ENCODE measurements around the gene IL1F10.
A peak's percentile ranks its signal among the peaks of the same experiment; 100 is the strongest.

IL1F10 gene

GRCh38 chr2:113076954-113077669 is 9.3 kb downstream of the IL1F10 start:
- no peaks in the 10 kb centered on the region for H3K36me3 ChIP-seq
- no peak overlapping the region for H3K27ac ChIP-seq
- H3K4me3 ChIP-seq (ENCODE audit: low read depth in 1 of 2, low read length in 1 of 2), result no peak overlapping the region
- H3K9me3 ChIP-seq, result no peaks in the 10 kb centered on the region
- H3K27me3 ChIP-seq, result peaks cover 27% of the 10 kb centered on the region
- H3K4me1 ChIP-seq (ENCODE audit: control insufficient read depth in 1 of 2, insufficient read depth in 1 of 2, low read depth in 1 of 2, low read length in 1 of 2), result no peaks in the 10 kb centered on the region
- no peak for TF ChIP-seq CTCF (IDR thresholded peaks at IDR 0.05)

- Histone ChIP-seq H3K4me3 (ENCODE audit: low read depth in 1 of 2, low read length in 1 of 2) (no peak overlapping the region), H3K27ac (no peak overlapping the region)
These were observed 10.2 kb downstream of the IL1F10 start for GRCh38 chr2:113077921-113078320.

GRCh38 chr2:113078350-113078839 is 10.6 kb downstream of the IL1F10 start:
- Histone ChIP-seq H3K36me3 (no peaks in the 10 kb centered on the region), H3K4me1 (ENCODE audit: control insufficient read depth in 1 of 2, insufficient read depth in 1 of 2, low read depth in 1 of 2, low read length in 1 of 2) (peaks cover 3 to 5% of the 10 kb centered on the region in 2 experiments), H3K9me3 (no peaks in the 10 kb centered on the region), H3K27me3 (peaks cover 37% of the 10 kb centered on the region), H3K27ac (no peak overlapping the region), H3K4me3 (ENCODE audit: low read depth in 1 of 2, low read length in 1 of 2) (no peak overlapping the region)
- TF ChIP-seq CTCF (IDR thresholded peaks at IDR 0.05), result no peak

More at GRCh38 chr2:113077921-113078320, 10.2 kb downstream of the IL1F10 start:
- Histone ChIP-seq H3K27me3 (peaks cover 35% of the 10 kb centered on the region), H3K4me1 (ENCODE audit: control insufficient read depth in 1 of 2, insufficient read depth in 1 of 2, low read depth in 1 of 2, low read length in 1 of 2) (peaks cover 0 to under 1% of the 10 kb centered on the region in 2 experiments), H3K9me3 (no peaks in the 10 kb centered on the region), H3K36me3 (no peaks in the 10 kb centered on the region)
- no peak for TF ChIP-seq CTCF (IDR thresholded peaks at IDR 0.05)

- Histone ChIP-seq H3K27me3 (peaks cover 37% of the 10 kb centered on the region), H3K4me3 (ENCODE audit: low read depth in 1 of 2, low read length in 1 of 2) (no peak overlapping the region), H3K36me3 (no peaks in the 10 kb centered on the region), H3K27ac (no peak overlapping the region), H3K4me1 (ENCODE audit: control insufficient read depth in 1 of 2, insufficient read depth in 1 of 2, low read depth in 1 of 2, low read length in 1 of 2) (peaks cover 5 to 12% of the 10 kb centered on the region in 2 experiments), H3K9me3 (no peaks in the 10 kb centered on the region)
- TF ChIP-seq CTCF (IDR thresholded peaks at IDR 0.05), result no peak
These were observed 11.4 kb downstream of the IL1F10 start for GRCh38 chr2:113079131-113079530.

GRCh38 chr2:113080134-113080533 is 12.4 kb downstream of the IL1F10 start:
- Histone ChIP-seq H3K9me3 (no peaks in the 10 kb centered on the region), H3K27ac (no peak overlapping the region), H3K4me3 (ENCODE audit: low read depth in 1 of 2, low read length in 1 of 2) (no peak overlapping the region), H3K4me1 (ENCODE audit: control insufficient read depth in 1 of 2, insufficient read depth in 1 of 2, low read depth in 1 of 2, low read length in 1 of 2) (peaks cover 5 to 12% of the 10 kb centered on the region in 2 experiments), H3K36me3 (no peaks in the 10 kb centered on the region), H3K27me3 (peaks cover 37% of the 10 kb centered on the region)
- TF ChIP-seq CTCF (IDR thresholded peaks at IDR 0.05), result peak; percentile 83

Measured in neutrophil (primary cell).